ENCODE measurements around the gene IGFBP3.

The IGFBP3 gene

GRCh38 chr7:45919993-45920459 lies 1.0 kb downstream of the IGFBP3 start:
- H3K4me3 ChIP-seq (ENCODE audit: low read length): peak overlapping the region; percentile 56
- no peak overlapping the region for H3K27ac ChIP-seq (ENCODE audit: low read depth, low read length)
- no peak overlapping the region for H3K9ac ChIP-seq (ENCODE audit: low read length)
- no peaks in the 10 kb centered on the region for H3K36me3 ChIP-seq (ENCODE audit: control insufficient read depth, insufficient read depth, low read length)
- peaks cover 3% of the 10 kb centered on the region for H3K4me1 ChIP-seq (ENCODE audit: control insufficient read depth, insufficient read depth, low read length)
- peaks cover 2% of the 10 kb centered on the region for H3K27me3 ChIP-seq (ENCODE audit: control insufficient read depth, insufficient read depth, low read length)

- Histone ChIP-seq H3K4me3 (ENCODE audit: low read length) (peak overlapping the region; percentile 35), H3K27ac (ENCODE audit: low read depth, low read length) (no peak overlapping the region), H3K9ac (ENCODE audit: low read length) (no peak overlapping the region), H3K27me3 (ENCODE audit: control insufficient read depth, insufficient read depth, low read length) (peaks cover 2% of the 10 kb centered on the region), H3K36me3 (ENCODE audit: control insufficient read depth, insufficient read depth, low read length) (no peaks in the 10 kb centered on the region), H3K4me1 (ENCODE audit: control insufficient read depth, insufficient read depth, low read length) (peaks cover 3% of the 10 kb centered on the region)
These were observed 1.8 kb downstream of the IGFBP3 start for GRCh38 chr7:45919231-45919784.

DNA sequence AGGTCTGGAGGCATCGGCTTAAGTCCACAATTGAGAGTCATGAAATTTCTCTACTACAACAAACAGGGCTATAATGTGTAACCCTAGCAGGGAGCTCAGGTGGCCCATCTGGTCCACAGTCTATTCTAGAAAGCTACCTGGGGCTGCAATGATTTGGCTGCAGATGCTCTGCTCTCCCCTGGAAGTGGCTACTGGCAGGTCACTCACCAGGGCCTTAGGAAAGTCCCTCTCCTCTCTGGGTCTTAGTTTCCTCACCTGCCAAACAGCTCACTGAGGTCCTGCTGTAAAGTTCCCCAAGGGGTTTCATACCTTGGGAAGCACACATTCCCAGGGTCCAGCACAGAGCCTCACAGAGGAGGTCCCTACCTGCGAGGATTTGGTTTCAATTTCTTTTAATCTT lies 2.5 kb downstream of the IGFBP3 start:
- H3K4me3 ChIP-seq (ENCODE audit: low read length): no peak overlapping the region
- H3K9ac ChIP-seq (ENCODE audit: low read length): no peak overlapping the region
- peaks cover 2% of the 10 kb centered on the region for H3K27me3 ChIP-seq (ENCODE audit: control insufficient read depth, insufficient read depth, low read length)
- peaks cover 3% of the 10 kb centered on the region for H3K4me1 ChIP-seq (ENCODE audit: control insufficient read depth, insufficient read depth, low read length)
- no peaks in the 10 kb centered on the region for H3K36me3 ChIP-seq (ENCODE audit: control insufficient read depth, insufficient read depth, low read length)
- H3K27ac ChIP-seq (ENCODE audit: low read depth, low read length): no peak overlapping the region

GRCh38 chr7:45917658-45918057 lies 3.4 kb downstream of the IGFBP3 start:
- Histone ChIP-seq H3K4me3 (ENCODE audit: low read length) (peak overlapping the region; percentile 52), H3K27me3 (ENCODE audit: control insufficient read depth, insufficient read depth, low read length) (peaks cover 2% of the 10 kb centered on the region), H3K9ac (ENCODE audit: low read length) (no peak overlapping the region), H3K4me1 (ENCODE audit: control insufficient read depth, insufficient read depth, low read length) (peaks cover 3% of the 10 kb centered on the region), H3K36me3 (ENCODE audit: control insufficient read depth, insufficient read depth, low read length) (no peaks in the 10 kb centered on the region), H3K27ac (ENCODE audit: low read depth, low read length) (no peak overlapping the region)

- Histone ChIP-seq H3K27me3 (ENCODE audit: control insufficient read depth, insufficient read depth, low read length) (peaks cover 2% of the 10 kb centered on the region), H3K4me1 (ENCODE audit: control insufficient read depth, insufficient read depth, low read length) (no peaks in the 10 kb centered on the region), H3K9ac (ENCODE audit: low read length) (no peak overlapping the region), H3K36me3 (ENCODE audit: control insufficient read depth, insufficient read depth, low read length) (no peaks in the 10 kb centered on the region), H3K27ac (ENCODE audit: low read depth, low read length) (no peak overlapping the region), H3K4me3 (ENCODE audit: low read length) (no peak overlapping the region)
These were observed 4.0 kb downstream of the IGFBP3 start for GRCh38 chr7:45917064-45917463.

GRCh38 chr7:45915606-45916005 lies 5.5 kb downstream of the IGFBP3 start:
- no peak overlapping the region for H3K4me3 ChIP-seq (ENCODE audit: low read length)
- H3K27ac ChIP-seq (ENCODE audit: low read depth, low read length): no peak overlapping the region
- H3K9ac ChIP-seq (ENCODE audit: low read length): no peak overlapping the region
- no peaks in the 10 kb centered on the region for H3K36me3 ChIP-seq (ENCODE audit: control insufficient read depth, insufficient read depth, low read length)
- no peaks in the 10 kb centered on the region for H3K27me3 ChIP-seq (ENCODE audit: control insufficient read depth, insufficient read depth, low read length)
- H3K4me1 ChIP-seq (ENCODE audit: control insufficient read depth, insufficient read depth, low read length): no peaks in the 10 kb centered on the region

GRCh38 chr7:45914911-45915310 lies 6.2 kb downstream of the IGFBP3 start:
- H3K27me3 ChIP-seq (ENCODE audit: control insufficient read depth, insufficient read depth, low read length): no peaks in the 10 kb centered on the region
- no peak overlapping the region for H3K27ac ChIP-seq (ENCODE audit: low read depth, low read length)
- no peak overlapping the region for H3K9ac ChIP-seq (ENCODE audit: low read length)
- no peak overlapping the region for H3K4me3 ChIP-seq (ENCODE audit: low read length)
- H3K36me3 ChIP-seq (ENCODE audit: control insufficient read depth, insufficient read depth, low read length): no peaks in the 10 kb centered on the region
- H3K4me1 ChIP-seq (ENCODE audit: control insufficient read depth, insufficient read depth, low read length): no peaks in the 10 kb centered on the region

- Histone ChIP-seq H3K4me3 (ENCODE audit: low read length) (no peak overlapping the region), H3K27ac (ENCODE audit: low read depth, low read length) (no peak overlapping the region), H3K9ac (ENCODE audit: low read length) (no peak overlapping the region), H3K27me3 (ENCODE audit: control insufficient read depth, insufficient read depth, low read length) (no peaks in the 10 kb centered on the region), H3K36me3 (ENCODE audit: control insufficient read depth, insufficient read depth, low read length) (no peaks in the 10 kb centered on the region), H3K4me1 (ENCODE audit: control insufficient read depth, insufficient read depth, low read length) (no peaks in the 10 kb centered on the region)
These were observed 8.1 kb downstream of the IGFBP3 start for GRCh38 chr7:45912972-45913371.

- Histone ChIP-seq H3K9ac (ENCODE audit: low read length) (no peak overlapping the region), H3K27ac (ENCODE audit: low read depth, low read length) (no peak overlapping the region), H3K27me3 (ENCODE audit: control insufficient read depth, insufficient read depth, low read length) (no peaks in the 10 kb centered on the region), H3K4me1 (ENCODE audit: control insufficient read depth, insufficient read depth, low read length) (no peaks in the 10 kb centered on the region), H3K36me3 (ENCODE audit: control insufficient read depth, insufficient read depth, low read length) (no peaks in the 10 kb centered on the region), H3K4me3 (ENCODE audit: low read length) (no peak overlapping the region)
These were observed 9.8 kb downstream of the IGFBP3 start for GRCh38 chr7:45911311-45911710.

DNA sequence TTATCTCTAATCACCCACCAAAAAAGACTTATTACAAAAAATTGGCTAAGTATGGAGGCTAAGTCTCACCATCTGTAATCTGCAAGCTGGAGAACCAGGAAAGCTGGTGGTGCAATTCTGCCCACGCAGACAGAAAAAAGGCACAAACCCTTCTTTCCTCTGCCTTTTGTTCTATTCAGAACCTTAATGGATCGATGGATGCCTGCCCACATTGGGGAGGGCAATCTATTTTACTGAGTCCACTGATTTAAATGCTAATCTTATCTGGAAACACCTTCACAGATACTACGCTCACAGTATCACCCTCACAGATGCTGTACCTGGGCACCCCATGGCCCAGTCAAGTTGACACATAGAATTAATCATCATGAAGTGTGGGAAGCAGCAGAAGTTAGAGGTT lies 10.2 kb downstream of the IGFBP3 start:
- Histone ChIP-seq H3K9ac (ENCODE audit: low read length) (no peak overlapping the region), H3K4me3 (ENCODE audit: low read length) (no peak overlapping the region), H3K27ac (ENCODE audit: low read depth, low read length) (no peak overlapping the region), H3K27me3 (ENCODE audit: control insufficient read depth, insufficient read depth, low read length) (no peaks in the 10 kb centered on the region), H3K4me1 (ENCODE audit: control insufficient read depth, insufficient read depth, low read length) (no peaks in the 10 kb centered on the region), H3K36me3 (ENCODE audit: control insufficient read depth, insufficient read depth, low read length) (no peaks in the 10 kb centered on the region)

DNA sequence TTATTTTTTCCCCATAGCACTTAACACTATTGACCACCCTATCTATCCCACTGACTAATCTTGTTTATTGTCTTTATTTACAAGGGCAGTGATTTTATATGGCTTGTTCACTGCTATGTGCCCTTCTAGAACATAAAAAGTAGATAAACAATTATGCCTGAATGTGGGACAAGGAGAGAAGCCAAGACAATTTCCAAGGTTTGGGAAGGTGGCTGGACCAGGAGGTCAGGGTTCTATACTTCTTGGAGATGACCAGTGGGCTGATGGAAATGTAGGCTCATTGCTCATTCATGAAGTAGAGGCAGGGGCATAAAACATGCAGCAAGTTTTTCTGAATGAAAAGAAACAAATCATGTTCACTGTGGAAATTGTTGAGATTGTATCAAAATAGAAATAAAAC lies 11.5 kb downstream of the IGFBP3 start:
- H3K27me3 ChIP-seq (ENCODE audit: control insufficient read depth, insufficient read depth, low read length): no peaks in the 10 kb centered on the region
- H3K36me3 ChIP-seq (ENCODE audit: control insufficient read depth, insufficient read depth, low read length): no peaks in the 10 kb centered on the region
- H3K9ac ChIP-seq (ENCODE audit: low read length): no peak overlapping the region
- H3K4me3 ChIP-seq (ENCODE audit: low read length): no peak overlapping the region
- no peak overlapping the region for H3K27ac ChIP-seq (ENCODE audit: low read depth, low read length)
- no peaks in the 10 kb centered on the region for H3K4me1 ChIP-seq (ENCODE audit: control insufficient read depth, insufficient read depth, low read length)

GRCh38 chr7:45902820-45903219 lies 18.3 kb downstream of the IGFBP3 start:
- H3K4me3 ChIP-seq (ENCODE audit: low read length): no peak overlapping the region
- H3K4me1 ChIP-seq (ENCODE audit: control insufficient read depth, insufficient read depth, low read length): no peaks in the 10 kb centered on the region
- H3K27me3 ChIP-seq (ENCODE audit: control insufficient read depth, insufficient read depth, low read length): no peaks in the 10 kb centered on the region
- no peak overlapping the region for H3K9ac ChIP-seq (ENCODE audit: low read length)
- no peaks in the 10 kb centered on the region for H3K36me3 ChIP-seq (ENCODE audit: control insufficient read depth, insufficient read depth, low read length)
- H3K27ac ChIP-seq (ENCODE audit: low read depth, low read length): no peak overlapping the region

- Histone ChIP-seq H3K36me3 (ENCODE audit: control insufficient read depth, insufficient read depth, low read length) (no peaks in the 10 kb centered on the region), H3K27ac (ENCODE audit: low read depth, low read length) (no peak overlapping the region), H3K9ac (ENCODE audit: low read length) (no peak overlapping the region), H3K4me1 (ENCODE audit: control insufficient read depth, insufficient read depth, low read length) (no peaks in the 10 kb centered on the region), H3K4me3 (ENCODE audit: low read length) (no peak overlapping the region), H3K27me3 (ENCODE audit: control insufficient read depth, insufficient read depth, low read length) (no peaks in the 10 kb centered on the region)
These were observed 19.5 kb downstream of the IGFBP3 start for GRCh38 chr7:45901566-45901965.

All from rectal smooth muscle tissue (tissue), 1 donor.